Thyroid gland (tissue), 4 donors: ENCODE data around the gene STEAP1B. TPM values are rescaled to one million over a fixed set of nuclear protein-coding genes. Genes with fewer than 3 reads are reported as not detected.

ENCODE experiments used
- DNase-seq, 2 donors: peaks; one replicate each; pipeline ENCODE4 v3.0.0-alpha.2; 2019
- H3K27ac ChIP-seq, 3 donors: fragments of 200-600 bp; sonication (generic); 1 replicate in 2 of 3; 2 replicates in 1 of 3; pipeline ENCODE4 v1.5.1; 2016 to 2019; ENCODE audit warnings: mild to moderate bottlenecking in 1 of 3, moderate library complexity in 1 of 3
- H3K27me3 ChIP-seq: fragments of 200-600 bp; sonication (generic); one replicate; pipeline ENCODE4 v1.5.1; 2019
- H3K36me3 ChIP-seq, 2 donors: fragments of 200-600 bp; sonication (generic); one replicate each; pipeline ENCODE4 v1.5.1; 2016 to 2019
- H3K4me1 ChIP-seq, 2 donors: fragments of 200-600 bp; sonication (generic); one replicate each; pipeline ENCODE4 v1.5.1; 2017 to 2019
- H3K4me3 ChIP-seq, 3 donors: fragments of 200-600 bp; sonication (generic); replicated peaks in 1 of 3; 1 replicate in 2 of 3; 2 replicates in 1 of 3; pipeline ENCODE4 v1.5.1; 2016; ENCODE audit warnings: mild to moderate bottlenecking in 1 of 3
- H3K9me3 ChIP-seq: fragments of 200-600 bp; sonication (generic); one replicate; pipeline ENCODE4 v1.5.1; 2017
- POLR2A ChIP-seq, 2 donors: fragments of 450-650 bp; IDR thresholded peaks; one replicate each; pipeline ENCODE4 v1.6.1; 2017; ENCODE audit warnings: antibody characterized with exemption in 2 of 2, mild to moderate bottlenecking in 2 of 2, moderate library complexity in 1 of 2
- WGBS, 2 donors: methylation state at CpG; one replicate each; pipeline ENCODE4 v1.1.5; 2017; 5-methylcytosine and 5-hydroxymethylcytosine counted together
- intact Hi-C: fragments of 100-400 bp; cut with DNase I; formaldehyde crosslinking; loops from one replicate; pipeline ENCODE4 v1.15.1; 2023
- total RNA-seq, 4 donors: library from RNA; depleted of rRNA; stranded (reverse); fragments of >200 nt; gene quantifications; one replicate each; pipeline ENCODE4 v1.2.3, GENCODE V29; 2016
- TF ChIP-seq, protein P1 (sequence below), 6 experiments: fragments of 200-600 bp in 3 of 6; fragments of 450-650 bp in 3 of 6; sonication (generic) in 3 of 6; IDR thresholded peaks; one replicate each; pipeline ENCODE4 v1.5.1; 2016 to 2019; ENCODE audit warnings: antibody characterized with exemption in 6 of 6, mild to moderate bottlenecking in 2 of 6, inconsistent platforms in 1 of 6, moderate library complexity in 1 of 6

The STEAP1B gene
- total RNA-seq, 4 donors from 2014 or later: 0.33 to 0.40 TPM; not detected in 2

GRCh38 chr7:22402250-22402649 lies 97.7 kb downstream of the STEAP1B start:
- Histone ChIP-seq H3K9me3 (no peaks in the 10 kb centered on the region), H3K27me3 (no peaks in the 10 kb centered on the region), H3K4me3 (no peak overlapping the region), H3K4me1 (peaks cover 0 to 9% of the 10 kb centered on the region in 2 donors), H3K36me3 (no peaks in the 10 kb centered on the region), H3K27ac (no peak overlapping the region)
- no peak for TF ChIP-seq POLR2A (IDR thresholded peaks at IDR 0.05)
- TF ChIP-seq, protein P1, sequence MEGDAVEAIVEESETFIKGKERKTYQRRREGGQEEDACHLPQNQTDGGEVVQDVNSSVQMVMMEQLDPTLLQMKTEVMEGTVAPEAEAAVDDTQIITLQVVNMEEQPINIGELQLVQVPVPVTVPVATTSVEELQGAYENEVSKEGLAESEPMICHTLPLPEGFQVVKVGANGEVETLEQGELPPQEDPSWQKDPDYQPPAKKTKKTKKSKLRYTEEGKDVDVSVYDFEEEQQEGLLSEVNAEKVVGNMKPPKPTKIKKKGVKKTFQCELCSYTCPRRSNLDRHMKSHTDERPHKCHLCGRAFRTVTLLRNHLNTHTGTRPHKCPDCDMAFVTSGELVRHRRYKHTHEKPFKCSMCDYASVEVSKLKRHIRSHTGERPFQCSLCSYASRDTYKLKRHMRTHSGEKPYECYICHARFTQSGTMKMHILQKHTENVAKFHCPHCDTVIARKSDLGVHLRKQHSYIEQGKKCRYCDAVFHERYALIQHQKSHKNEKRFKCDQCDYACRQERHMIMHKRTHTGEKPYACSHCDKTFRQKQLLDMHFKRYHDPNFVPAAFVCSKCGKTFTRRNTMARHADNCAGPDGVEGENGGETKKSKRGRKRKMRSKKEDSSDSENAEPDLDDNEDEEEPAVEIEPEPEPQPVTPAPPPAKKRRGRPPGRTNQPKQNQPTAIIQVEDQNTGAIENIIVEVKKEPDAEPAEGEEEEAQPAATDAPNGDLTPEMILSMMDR (IDR thresholded peaks at IDR 0.05): no peak
- no peak for DNase-seq
- intact Hi-C loops: no loop called here
- 78 to 80% methylated on average over 2 of the region's 2 CpGs for WGBS, 2 donors

DNA sequence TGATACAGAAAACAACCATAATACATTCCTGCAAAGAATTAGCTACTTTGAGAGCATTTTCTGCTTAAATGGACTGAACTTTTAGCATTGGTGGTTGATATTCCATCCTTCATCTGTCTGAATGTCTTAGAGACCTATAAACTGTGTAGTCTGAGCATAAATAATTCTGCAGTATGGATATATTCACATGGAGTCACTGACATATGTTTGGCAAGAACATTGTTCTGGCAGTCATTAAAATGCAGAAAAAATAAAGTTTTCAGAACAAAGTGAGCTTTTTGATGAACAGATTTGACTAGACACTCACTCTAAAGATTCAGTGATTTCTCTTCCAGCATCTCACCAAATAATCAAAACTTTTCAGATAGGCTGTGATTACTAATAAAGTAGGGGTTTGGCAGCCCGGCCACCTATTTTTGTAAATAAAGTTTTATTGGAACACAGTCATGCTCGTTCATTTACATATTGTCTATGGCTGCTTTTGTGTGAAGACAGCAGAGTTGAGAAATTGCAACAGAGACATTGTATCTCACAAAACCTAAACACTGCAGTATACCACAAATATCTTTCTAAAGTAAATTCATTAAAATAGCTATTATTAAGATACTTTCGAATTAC lies 98.9 kb downstream of the STEAP1B start:
- WGBS, 2 donors: 91 to 94% methylated on average over 3 of the region's 3 CpGs
- intact Hi-C loops: no loop called here

GRCh38 chr7:22400150-22400814 lies 99.7 kb downstream of the STEAP1B start:
- no peak overlapping the region for H3K27ac ChIP-seq
- no peak overlapping the region for H3K4me3 ChIP-seq
- peaks cover 0 to 9% of the 10 kb centered on the region in 2 donors for H3K4me1 ChIP-seq
- intact Hi-C loops: no loop called here
- H3K27me3 ChIP-seq: no peaks in the 10 kb centered on the region
- DNase-seq: no peak
- no peak for TF ChIP-seq POLR2A (IDR thresholded peaks at IDR 0.05)
- TF ChIP-seq, protein P1 (IDR thresholded peaks at IDR 0.05): no peak
- H3K36me3 ChIP-seq: no peaks in the 10 kb centered on the region
- H3K9me3 ChIP-seq: no peaks in the 10 kb centered on the region
- WGBS, 2 donors: 73 to 92% methylated on average over 10 of the region's 10 CpGs

More for the DNA sequence above, 98.9 kb downstream of the STEAP1B start:
- no peaks in the 10 kb centered on the region for H3K36me3 ChIP-seq
- H3K9me3 ChIP-seq: no peaks in the 10 kb centered on the region
- H3K27me3 ChIP-seq: no peaks in the 10 kb centered on the region
- H3K27ac ChIP-seq: no peak overlapping the region
- no peak overlapping the region for H3K4me3 ChIP-seq
- DNase-seq: no peak
- no peak for TF ChIP-seq POLR2A (IDR thresholded peaks at IDR 0.05)
- TF ChIP-seq, protein P1 (IDR thresholded peaks at IDR 0.05): no peak
- H3K4me1 ChIP-seq: peaks cover 0 to 9% of the 10 kb centered on the region in 2 donors

DNA sequence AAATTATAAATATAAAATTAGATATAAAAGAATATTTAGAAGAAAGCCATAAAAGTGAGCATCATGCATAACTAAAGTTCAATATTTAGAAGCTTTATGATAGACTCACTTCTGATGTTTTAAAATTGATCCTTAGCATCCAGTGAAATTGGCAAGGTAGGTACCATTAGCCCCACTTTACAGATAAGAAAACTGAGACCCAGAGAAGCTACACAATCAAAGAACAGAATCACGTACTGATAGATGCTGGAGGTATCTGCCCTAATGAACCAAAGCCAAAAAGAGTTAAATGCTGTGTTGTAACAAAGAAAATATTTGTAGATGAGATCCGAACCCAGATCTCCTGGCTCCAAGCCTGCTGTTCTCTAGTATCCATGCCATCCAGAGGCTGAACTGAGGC lies 100.4 kb downstream of the STEAP1B start:
- Histone ChIP-seq H3K4me1 (peaks cover 0 to 4% of the 10 kb centered on the region in 2 donors), H3K36me3 (no peaks in the 10 kb centered on the region), H3K27me3 (no peaks in the 10 kb centered on the region), H3K4me3 (no peak overlapping the region), H3K9me3 (no peaks in the 10 kb centered on the region), H3K27ac (no peak overlapping the region)
- TF ChIP-seq, protein P1 (IDR thresholded peaks at IDR 0.05): no peak
- TF ChIP-seq POLR2A (IDR thresholded peaks at IDR 0.05): no peak
- 87 to 95% methylated on average over 2 of the region's 2 CpGs for WGBS, 2 donors
- intact Hi-C loops: no loop called here
- no peak for DNase-seq

DNA sequence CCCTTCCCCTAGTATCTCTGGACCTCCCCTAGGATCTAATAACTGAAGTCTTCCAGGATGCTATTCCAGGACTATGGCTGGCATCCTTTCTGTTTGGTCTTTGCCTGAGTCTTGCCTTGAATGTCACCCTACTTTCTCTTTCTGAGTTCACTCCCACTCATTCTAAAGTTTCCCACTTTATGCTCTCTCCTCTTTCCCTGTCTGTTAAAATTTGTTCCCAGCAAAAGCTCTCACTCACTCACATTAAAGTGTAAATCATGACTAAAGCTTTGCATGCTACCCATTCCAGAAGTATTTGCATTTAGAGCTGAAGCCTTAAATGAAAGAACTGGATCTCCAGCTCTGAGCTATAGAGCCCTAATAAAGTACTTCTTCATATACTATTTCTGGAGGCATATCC lies 100.9 kb downstream of the STEAP1B start:
- Histone ChIP-seq H3K9me3 (no peaks in the 10 kb centered on the region), H3K27ac (no peak overlapping the region)
- intact Hi-C loops: no loop called here

More for the DNA sequence above, 100.9 kb downstream of the STEAP1B start:
- H3K4me1 ChIP-seq: no peaks in the 10 kb centered on the region
- H3K4me3 ChIP-seq: no peak overlapping the region
- TF ChIP-seq POLR2A (IDR thresholded peaks at IDR 0.05): no peak
- TF ChIP-seq, protein P1 (IDR thresholded peaks at IDR 0.05): no peak
- H3K27me3 ChIP-seq: no peaks in the 10 kb centered on the region
- no peaks in the 10 kb centered on the region for H3K36me3 ChIP-seq
- DNase-seq: no peak
